Measurements from ENCODE around the gene CD99. TPM values are rescaled to one million over a fixed set of nuclear protein-coding genes. Genes with fewer than 3 reads are reported as not detected.

Gene CD99
- total RNA-seq, 6 experiments from 2014 or later: 526 to 610 (median 584) TPM

GRCh38 chrX:2788980-2789379 is 97.9 kb downstream of the CD99 start:
- TF ChIP-seq CTCF (IDR thresholded peaks at IDR 0.05): no peak
- Mint-ChIP-seq H3K27me3 (ENCODE audit: insufficient read depth) (peaks cover 2% of the 10 kb centered on the region), H3K27ac (no peak overlapping the region), H3K4me1 (ENCODE audit: low read depth) (peaks cover 5% of the 10 kb centered on the region; the same call in 1 of the 2 replicates), H3K9me3 (no peaks in the 10 kb centered on the region), H3K36me3 (ENCODE audit: low read depth) (no peaks in the 10 kb centered on the region), H3K4me3 (no peak overlapping the region)
- DNase-seq: no peak

DNA sequence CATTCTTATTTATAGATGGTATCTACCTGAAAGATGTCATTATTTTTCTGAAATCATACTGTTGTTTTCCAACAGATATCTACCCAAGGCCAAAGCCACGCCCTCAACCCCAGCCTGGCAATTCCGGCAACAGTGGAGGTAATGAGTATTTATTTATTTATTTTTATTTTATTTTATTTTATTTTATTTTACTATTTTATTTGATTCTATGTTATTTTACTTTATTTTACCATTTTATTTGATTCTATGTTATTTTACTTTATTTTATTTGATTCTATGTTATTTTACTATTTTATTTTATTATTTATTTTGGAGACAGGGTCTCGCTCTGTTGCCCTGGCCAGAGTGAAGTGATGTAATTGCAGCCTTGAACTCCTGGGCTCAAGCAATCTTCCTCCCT is 98.5 kb downstream of the CD99 start:
- no peak for DNase-seq
- no peak overlapping the region for H3K4me3 Mint-ChIP-seq
- H3K27me3 Mint-ChIP-seq (ENCODE audit: insufficient read depth): peaks cover 2% of the 10 kb centered on the region
- no peaks in the 10 kb centered on the region for H3K36me3 Mint-ChIP-seq (ENCODE audit: low read depth)
- H3K27ac Mint-ChIP-seq: no peak overlapping the region
- peaks cover 4% of the 10 kb centered on the region; the same call in 1 of the 2 replicates for H3K4me1 Mint-ChIP-seq (ENCODE audit: low read depth)
- TF ChIP-seq CTCF (IDR thresholded peaks at IDR 0.05): no peak
- H3K9me3 Mint-ChIP-seq: no peaks in the 10 kb centered on the region

Other genes with a start within 250 kb of the CD99 start
- 10 to 100 TPM; 19.6 to 27.1 (median 22.9) TPM for gene DHRSX, start 190.3 kb upstream of the CD99 start, total RNA-seq (2021; fragmentation: NEBNext Ultra II Directional; extraction: Animal tissue kit (Norgen Biotek cat#: 25700))
- 10 to 100 TPM; 24.7 to 29.6 (median 25.6) TPM for gene ZBED1, start 190.3 kb upstream of the CD99 start, total RNA-seq (2021; fragmentation: NEBNext Ultra II Directional; extraction: Animal tissue kit (Norgen Biotek cat#: 25700))
- under 1 TPM in 5 of 6 experiments, not detected in 1; 0.07 to 0.48 (median 0.31) TPM for gene XG, start 60.7 kb downstream of the CD99 start, total RNA-seq (2021; fragmentation: NEBNext Ultra II Directional; extraction: Animal tissue kit (Norgen Biotek cat#: 25700))
- gene GYG2, start 137.6 kb downstream of the CD99 start, total RNA-seq (2021; fragmentation: NEBNext Ultra II Directional; extraction: Animal tissue kit (Norgen Biotek cat#: 25700)): under 1 TPM in 4 of 6 experiments, not detected in 2; 0.35 to 0.79 (median 0.51) TPM
- 10 to 100 TPM in 3 of 6 experiments, 1 to 10 TPM in 3; 8.3 to 13.4 (median 10.4) TPM for gene ARSD, start 238.0 kb downstream of the CD99 start, total RNA-seq (2021; fragmentation: NEBNext Ultra II Directional; extraction: Animal tissue kit (Norgen Biotek cat#: 25700))

Measured in HFFc6 (cell line).